SK-N-SH treated with all-trans-retinoic acid at 6 μM for 48 hours (cell line): ENCODE results near the gene DNAJB1.

ENCODE experiments used
- ATAC-seq: fragments of 200-7000 bp; cut with Tn5 transposase; 3 replicates; pipeline ENCODE4 v1.9.1; 2020; ENCODE audit warnings: mild to moderate bottlenecking, moderate library complexity
- ARNTL ChIP-seq: fragments of 450-650 bp; formaldehyde crosslinking; IDR thresholded peaks from 2 replicates; pipeline ENCODE4 v1.5.0; 2020; ENCODE audit warnings: low read depth, mild to moderate bottlenecking, moderate library complexity, borderline replicate concordance
- BACH2 ChIP-seq: fragments of 250-450 bp; sonication (Bioruptor Pico); IDR thresholded peaks from 2 replicates; pipeline ENCODE4 v1.9.0; 2021; ENCODE audit warnings: mild to moderate bottlenecking, borderline replicate concordance
- CSDC2 ChIP-seq: fragments of 250-450 bp; sonication (Bioruptor Pico); IDR thresholded peaks from 2 replicates; pipeline ENCODE4 v1.5.0; 2020; ENCODE audit warnings: mild to moderate bottlenecking, moderate library complexity
- GLIS3 ChIP-seq: fragments of 250-450 bp; sonication (Bioruptor Pico); IDR thresholded peaks from 2 replicates; pipeline ENCODE4 v1.5.0; 2020; ENCODE audit warnings: mild to moderate bottlenecking, moderate library complexity
- ISL1 ChIP-seq: fragments of 250-450 bp; sonication (Bioruptor Pico); IDR thresholded peaks from 2 replicates; pipeline ENCODE4 v2.1.2; 2022; ENCODE audit warnings: mild to moderate bottlenecking, moderate library complexity
- OSR1 ChIP-seq: fragments of 250-450 bp; sonication (Bioruptor Pico); IDR thresholded peaks from 2 replicates; pipeline ENCODE4 v1.8.0; 2022; ENCODE audit warnings: moderate library complexity, mild to moderate bottlenecking, inconsistent platforms
- SNAI2 ChIP-seq: fragments of 250-450 bp; sonication (Bioruptor Pico); IDR thresholded peaks from 2 replicates; pipeline ENCODE4 v1.5.0; 2020; ENCODE audit warnings: mild to moderate bottlenecking, moderate library complexity
- TCF4 ChIP-seq: fragments of 250-450 bp; sonication (Bioruptor Pico); IDR thresholded peaks from 2 replicates; pipeline ENCODE4 v1.8.0; 2021; ENCODE audit warnings: mild to moderate bottlenecking, moderate library complexity, borderline replicate concordance
- TOX ChIP-seq: fragments of 250-450 bp; sonication (Bioruptor Pico); IDR thresholded peaks from 2 replicates; pipeline ENCODE4 v1.8.0; 2021; ENCODE audit warnings: mild to moderate bottlenecking, moderate library complexity, borderline replicate concordance
- ZC3H10 ChIP-seq: fragments of 250-450 bp; sonication (Bioruptor Pico); IDR thresholded peaks from 2 replicates; pipeline ENCODE4 v1.5.1; 2021; ENCODE audit warnings: mild to moderate bottlenecking, moderate library complexity
- ZFP3 ChIP-seq: fragments of 250-450 bp; sonication (Bioruptor Pico); IDR thresholded peaks from 2 replicates; pipeline ENCODE4 v1.5.0; 2020; ENCODE audit warnings: mild to moderate bottlenecking, moderate library complexity
- ZFP30 ChIP-seq: fragments of 450-650 bp; formaldehyde crosslinking; IDR thresholded peaks from 2 replicates; pipeline ENCODE4 v1.5.0; 2022; ENCODE audit warnings: mild to moderate bottlenecking, moderate library complexity
- ZNF565 ChIP-seq: fragments of 450-650 bp; formaldehyde crosslinking; conservative IDR thresholded peaks from 2 replicates; pipeline ENCODE4 v1.5.0; 2020; ENCODE audit warnings: low read depth, mild to moderate bottlenecking, moderate library complexity
- ZNF70 ChIP-seq: fragments of 450-650 bp; formaldehyde crosslinking; IDR thresholded peaks from 2 replicates; pipeline ENCODE4 v1.5.0; 2020; ENCODE audit warnings: mild to moderate bottlenecking, moderate library complexity
- ZNF8 ChIP-seq: fragments of 450-650 bp; formaldehyde crosslinking; IDR thresholded peaks from 2 replicates; pipeline ENCODE4 v1.5.0; 2020; ENCODE audit warnings: mild to moderate bottlenecking, moderate library complexity
- TF ChIP-seq, protein P1 (sequence below): fragments of 250-450 bp; sonication (Bioruptor Pico); IDR thresholded peaks from 2 replicates; pipeline ENCODE4 v1.8.0; 2021; ENCODE audit warnings: low read depth, mild to moderate bottlenecking, moderate library complexity, borderline replicate concordance
- TF ChIP-seq, protein P2 (sequence below): fragments of 250-450 bp; sonication (Bioruptor Pico); IDR thresholded peaks from 2 replicates; pipeline ENCODE4 v1.8.0; 2020; ENCODE audit warnings: mild to moderate bottlenecking, moderate library complexity, borderline replicate concordance
- TF ChIP-seq, protein P3 (sequence below): fragments of 250-450 bp; sonication (Bioruptor Pico); IDR thresholded peaks from 2 replicates; pipeline ENCODE4 v1.5.1; 2021; ENCODE audit warnings: mild to moderate bottlenecking, moderate library complexity

Gene DNAJB1

DNA sequence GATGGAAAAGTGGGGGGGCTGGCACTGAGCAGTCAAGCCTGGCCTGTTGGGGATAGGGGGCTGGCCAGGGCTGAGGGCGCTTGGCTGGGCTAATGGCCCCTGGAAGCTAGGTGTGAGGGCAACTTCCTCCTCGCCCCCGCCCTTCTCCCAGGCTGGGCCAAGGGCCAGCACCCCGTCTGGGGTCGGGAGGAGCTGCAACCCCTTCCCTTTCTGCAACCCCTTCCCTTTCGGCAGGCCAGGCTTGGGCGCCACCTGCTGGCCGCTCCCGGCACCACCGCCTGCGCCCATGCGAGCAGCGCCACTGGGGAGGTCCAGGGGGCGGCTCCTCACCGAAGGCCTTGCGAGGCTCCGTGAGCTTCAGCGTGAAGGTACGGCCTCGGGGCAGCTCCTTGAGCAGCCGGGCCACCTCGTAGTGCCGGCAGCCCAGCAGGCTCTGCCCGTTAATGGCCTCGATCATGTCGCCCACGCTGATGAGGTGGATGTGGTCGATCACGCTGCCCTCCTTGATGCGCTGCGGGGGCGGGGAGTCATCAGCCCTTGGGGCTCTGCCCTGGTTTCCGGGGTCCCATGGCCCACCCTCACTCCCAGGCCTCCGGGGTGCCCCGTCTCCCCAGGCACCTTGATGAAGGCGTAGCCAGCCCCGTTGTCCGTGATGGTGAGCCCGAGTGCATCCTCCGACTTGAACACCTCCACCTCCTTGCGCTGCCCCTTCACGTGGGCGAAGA, 38.1 kb downstream of the DNAJB1 start:
- TF ChIP-seq GLIS3 (CRISPR knock-in tag): no peak
- TF ChIP-seq, protein P1, sequence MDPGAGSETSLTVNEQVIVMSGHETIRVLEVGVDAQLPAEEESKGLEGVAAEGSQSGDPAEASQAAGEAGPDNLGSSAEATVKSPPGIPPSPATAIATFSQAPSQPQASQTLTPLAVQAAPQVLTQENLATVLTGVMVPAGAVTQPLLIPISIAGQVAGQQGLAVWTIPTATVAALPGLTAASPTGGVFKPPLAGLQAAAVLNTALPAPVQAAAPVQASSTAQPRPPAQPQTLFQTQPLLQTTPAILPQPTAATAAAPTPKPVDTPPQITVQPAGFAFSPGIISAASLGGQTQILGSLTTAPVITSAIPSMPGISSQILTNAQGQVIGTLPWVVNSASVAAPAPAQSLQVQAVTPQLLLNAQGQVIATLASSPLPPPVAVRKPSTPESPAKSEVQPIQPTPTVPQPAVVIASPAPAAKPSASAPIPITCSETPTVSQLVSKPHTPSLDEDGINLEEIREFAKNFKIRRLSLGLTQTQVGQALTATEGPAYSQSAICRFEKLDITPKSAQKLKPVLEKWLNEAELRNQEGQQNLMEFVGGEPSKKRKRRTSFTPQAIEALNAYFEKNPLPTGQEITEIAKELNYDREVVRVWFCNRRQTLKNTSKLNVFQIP: no peak
- TF ChIP-seq, all 23 proteins: peak for 0
- ATAC-seq: peak; percentile 56

DNA sequence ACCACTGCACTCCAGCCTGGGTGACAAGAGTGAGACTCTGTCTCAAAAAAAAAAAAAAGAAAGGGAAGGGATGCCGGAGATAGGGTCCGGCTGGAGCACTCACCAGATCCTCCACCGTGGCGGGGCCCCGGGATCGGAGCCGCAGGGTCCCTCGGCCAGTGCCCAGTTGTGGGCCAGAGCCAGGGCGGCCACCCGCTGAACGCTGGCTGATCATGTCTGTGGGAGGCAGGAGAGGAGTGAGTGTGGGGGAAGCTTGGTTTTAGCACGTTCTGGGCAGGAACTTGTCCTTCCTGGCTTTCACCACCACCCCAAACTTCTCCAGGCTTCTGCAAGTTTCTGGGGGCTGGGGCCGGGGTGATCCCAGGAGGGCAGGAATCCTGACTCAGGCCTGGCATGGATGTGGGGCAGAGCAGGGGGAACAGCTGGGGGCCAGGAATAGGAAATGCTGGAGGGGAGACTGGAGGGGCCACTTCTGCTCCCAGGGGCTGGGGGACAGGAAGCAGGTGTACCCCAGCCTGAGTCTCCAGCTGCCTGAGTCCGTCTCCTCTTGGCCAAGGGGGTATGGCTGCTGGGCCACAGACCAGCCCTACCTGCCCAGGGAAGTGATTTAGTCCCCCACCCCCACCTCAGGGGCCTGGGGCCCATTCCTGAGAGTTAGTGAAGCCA, 38.8 kb downstream of the DNAJB1 start:
- no peak for ATAC-seq
- TF ChIP-seq BACH2 (CRISPR knock-in tag) (no peak), TCF4 (CRISPR knock-in tag) (no peak), TOX (CRISPR knock-in tag) (no peak), ZNF565 (CRISPR knock-in tag) (no peak), ZNF70 (CRISPR knock-in tag) (no peak)

DNA sequence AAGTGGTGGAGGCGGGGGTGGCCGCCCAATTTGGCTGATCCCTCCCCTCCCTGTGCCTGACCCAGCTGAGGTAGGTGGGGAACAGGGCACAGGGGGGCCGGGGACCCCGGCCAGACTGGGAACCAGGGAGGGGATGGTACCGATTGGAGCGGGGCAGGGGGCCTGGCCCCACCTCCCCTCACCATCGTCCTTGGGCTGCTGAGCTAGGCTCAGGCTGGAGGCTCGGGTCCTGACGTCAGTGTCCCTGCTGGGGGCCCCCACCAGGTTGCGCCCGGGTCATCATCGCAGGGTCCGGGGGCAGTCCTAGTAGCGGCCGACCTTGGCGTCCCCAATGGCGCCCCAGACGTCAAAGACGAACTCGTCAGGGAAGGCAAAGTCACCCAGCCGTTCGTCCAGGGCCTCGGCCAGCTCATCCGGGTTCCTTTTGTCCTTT, 40.1 kb downstream of the DNAJB1 start:
- ATAC-seq: no peak
- TF ChIP-seq ZFP30 (CRISPR knock-in tag) (no peak), ZC3H10 (CRISPR knock-in tag) (no peak), ZNF565 (CRISPR knock-in tag) (no peak)
- TF ChIP-seq, all 23 proteins: peak for 0

DNA sequence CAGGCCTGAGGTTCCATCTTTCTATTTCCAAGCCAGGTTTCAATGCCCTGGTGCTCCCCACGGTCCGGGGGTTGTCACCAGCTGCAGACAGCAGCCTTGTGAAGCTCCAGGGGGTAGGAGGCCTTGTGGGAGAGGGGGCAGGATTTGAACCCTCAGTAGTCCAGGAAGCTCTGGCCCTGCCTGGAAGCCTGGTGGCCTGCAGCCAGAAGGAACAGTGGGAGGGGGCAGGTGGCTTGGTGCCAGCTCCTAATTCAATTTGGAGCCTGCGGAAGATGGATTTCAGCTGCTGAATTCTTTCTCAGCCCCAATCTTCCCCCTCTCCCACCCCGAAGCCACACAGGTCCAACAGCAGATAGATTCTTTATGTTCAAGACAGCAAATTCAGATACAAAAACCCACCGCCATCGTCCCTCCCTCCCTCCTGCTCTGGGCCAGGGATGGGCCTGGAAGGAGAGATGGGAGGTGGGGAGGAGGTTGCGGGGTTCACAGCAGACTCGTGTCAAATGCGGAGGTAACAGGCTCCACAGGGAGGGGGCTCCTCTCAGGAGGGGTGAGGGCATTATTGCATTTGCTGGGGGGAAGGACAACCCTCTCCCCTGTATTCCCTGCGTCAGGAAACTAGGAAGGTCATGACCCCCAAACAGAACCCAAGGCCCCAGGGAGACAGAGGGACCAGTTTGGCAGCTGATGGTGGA, 40.6 kb downstream of the DNAJB1 start:
- ATAC-seq: 0 out of 3 replicates have a peak, but pooled peaks have one; percentile 1
- no peak for TF ChIP-seq ZFP3 (CRISPR knock-in tag)
- TF ChIP-seq, protein P2, sequence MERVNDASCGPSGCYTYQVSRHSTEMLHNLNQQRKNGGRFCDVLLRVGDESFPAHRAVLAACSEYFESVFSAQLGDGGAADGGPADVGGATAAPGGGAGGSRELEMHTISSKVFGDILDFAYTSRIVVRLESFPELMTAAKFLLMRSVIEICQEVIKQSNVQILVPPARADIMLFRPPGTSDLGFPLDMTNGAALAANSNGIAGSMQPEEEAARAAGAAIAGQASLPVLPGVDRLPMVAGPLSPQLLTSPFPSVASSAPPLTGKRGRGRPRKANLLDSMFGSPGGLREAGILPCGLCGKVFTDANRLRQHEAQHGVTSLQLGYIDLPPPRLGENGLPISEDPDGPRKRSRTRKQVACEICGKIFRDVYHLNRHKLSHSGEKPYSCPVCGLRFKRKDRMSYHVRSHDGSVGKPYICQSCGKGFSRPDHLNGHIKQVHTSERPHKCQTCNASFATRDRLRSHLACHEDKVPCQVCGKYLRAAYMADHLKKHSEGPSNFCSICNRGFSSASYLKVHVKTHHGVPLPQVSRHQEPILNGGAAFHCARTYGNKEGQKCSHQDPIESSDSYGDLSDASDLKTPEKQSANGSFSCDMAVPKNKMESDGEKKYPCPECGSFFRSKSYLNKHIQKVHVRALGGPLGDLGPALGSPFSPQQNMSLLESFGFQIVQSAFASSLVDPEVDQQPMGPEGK (CRISPR knock-in tag): peak; percentile 73; the same call in 1 of the 2 replicates
- TF ChIP-seq, protein P1: no peak

DNA sequence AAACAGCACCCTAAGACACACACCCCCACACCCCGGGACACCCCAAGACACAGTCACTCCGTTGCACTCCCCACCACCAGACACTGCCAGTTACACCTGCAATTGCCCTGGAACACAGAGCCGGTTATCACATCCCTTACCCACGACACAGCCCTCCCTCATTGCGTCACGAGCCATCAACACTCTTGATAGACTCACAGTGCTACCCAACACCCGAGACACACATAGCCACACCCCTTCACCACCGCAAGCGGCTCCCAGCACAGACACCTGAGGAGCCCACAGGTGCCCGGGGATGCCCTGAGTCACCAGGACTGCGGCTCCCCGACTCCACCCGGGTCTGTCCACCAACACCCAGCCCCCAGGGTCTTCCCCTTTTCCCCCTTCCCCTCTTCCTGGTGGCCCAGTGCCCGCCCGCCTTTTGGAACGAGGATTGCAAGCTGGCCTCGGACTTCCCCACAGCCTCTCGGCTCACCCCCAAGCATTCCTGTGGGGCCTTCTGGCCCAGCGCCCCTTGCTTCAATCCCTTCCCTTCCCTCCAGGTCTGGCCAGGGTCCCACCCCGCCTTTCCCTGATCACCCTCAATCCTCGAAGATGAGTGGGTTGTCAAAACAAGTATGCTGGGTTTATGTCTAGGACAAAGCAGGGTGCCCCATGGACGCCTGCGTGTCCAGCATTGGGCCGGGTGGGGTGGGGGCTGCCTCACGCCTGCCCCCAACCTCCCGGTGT, 41.4 kb downstream of the DNAJB1 start:
- ATAC-seq: peak; percentile 8
- TF ChIP-seq TCF4 (CRISPR knock-in tag): no peak
- no peak for TF ChIP-seq ZNF565 (CRISPR knock-in tag)
- no peak for TF ChIP-seq CSDC2
- TF ChIP-seq ZNF8 (CRISPR knock-in tag): no peak
- no peak for TF ChIP-seq ARNTL (CRISPR knock-in tag)
- TF ChIP-seq, protein P3, sequence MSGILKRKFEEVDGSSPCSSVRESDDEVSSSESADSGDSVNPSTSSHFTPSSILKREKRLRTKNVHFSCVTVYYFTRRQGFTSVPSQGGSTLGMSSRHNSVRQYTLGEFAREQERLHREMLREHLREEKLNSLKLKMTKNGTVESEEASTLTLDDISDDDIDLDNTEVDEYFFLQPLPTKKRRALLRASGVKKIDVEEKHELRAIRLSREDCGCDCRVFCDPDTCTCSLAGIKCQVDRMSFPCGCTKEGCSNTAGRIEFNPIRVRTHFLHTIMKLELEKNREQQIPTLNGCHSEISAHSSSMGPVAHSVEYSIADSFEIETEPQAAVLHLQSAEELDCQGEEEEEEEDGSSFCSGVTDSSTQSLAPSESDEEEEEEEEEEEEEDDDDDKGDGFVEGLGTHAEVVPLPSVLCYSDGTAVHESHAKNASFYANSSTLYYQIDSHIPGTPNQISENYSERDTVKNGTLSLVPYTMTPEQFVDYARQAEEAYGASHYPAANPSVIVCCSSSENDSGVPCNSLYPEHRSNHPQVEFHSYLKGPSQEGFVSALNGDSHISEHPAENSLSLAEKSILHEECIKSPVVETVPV (CRISPR knock-in tag): no peak
- TF ChIP-seq ISL1 (CRISPR knock-in tag): no peak
- TF ChIP-seq OSR1 (CRISPR knock-in tag): no peak
- TF ChIP-seq, protein P1: no peak
- TF ChIP-seq SNAI2: no peak
- TF ChIP-seq ZFP30 (CRISPR knock-in tag): no peak
